ENCODE results near the gene CPNE7. TPM values are rescaled to one million over a fixed set of nuclear protein-coding genes. Genes with fewer than 3 reads are reported as not detected.
A peak's percentile ranks its signal among the peaks of the same experiment; 100 is the strongest.

CPNE7 gene
- total RNA-seq, 1 donor from 2014 or later = 21.1 TPM

- TF ChIP-seq, protein P1, sequence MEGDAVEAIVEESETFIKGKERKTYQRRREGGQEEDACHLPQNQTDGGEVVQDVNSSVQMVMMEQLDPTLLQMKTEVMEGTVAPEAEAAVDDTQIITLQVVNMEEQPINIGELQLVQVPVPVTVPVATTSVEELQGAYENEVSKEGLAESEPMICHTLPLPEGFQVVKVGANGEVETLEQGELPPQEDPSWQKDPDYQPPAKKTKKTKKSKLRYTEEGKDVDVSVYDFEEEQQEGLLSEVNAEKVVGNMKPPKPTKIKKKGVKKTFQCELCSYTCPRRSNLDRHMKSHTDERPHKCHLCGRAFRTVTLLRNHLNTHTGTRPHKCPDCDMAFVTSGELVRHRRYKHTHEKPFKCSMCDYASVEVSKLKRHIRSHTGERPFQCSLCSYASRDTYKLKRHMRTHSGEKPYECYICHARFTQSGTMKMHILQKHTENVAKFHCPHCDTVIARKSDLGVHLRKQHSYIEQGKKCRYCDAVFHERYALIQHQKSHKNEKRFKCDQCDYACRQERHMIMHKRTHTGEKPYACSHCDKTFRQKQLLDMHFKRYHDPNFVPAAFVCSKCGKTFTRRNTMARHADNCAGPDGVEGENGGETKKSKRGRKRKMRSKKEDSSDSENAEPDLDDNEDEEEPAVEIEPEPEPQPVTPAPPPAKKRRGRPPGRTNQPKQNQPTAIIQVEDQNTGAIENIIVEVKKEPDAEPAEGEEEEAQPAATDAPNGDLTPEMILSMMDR (IDR thresholded peaks at IDR 0.05) = no peak
- TF ChIP-seq EZH2 (IDR thresholded peaks at IDR 0.05) (no peak), EZH2phosphoT487 (IDR thresholded peaks at IDR 0.05) (no peak)
- Histone ChIP-seq H3K4me3 (no peak overlapping the region), H4K20me1 (ENCODE audit: low read depth) (peaks cover 4% of the 10 kb centered on the region), H3K36me3 (no peaks in the 10 kb centered on the region), H3K9ac (no peak overlapping the region), H3K4me2 (no peak overlapping the region), H3K9me3 (ENCODE audit: low read depth) (no peaks in the 10 kb centered on the region), H2AFZ (replicated peaks) (no peak overlapping the region), H3F3A (ENCODE audit: low read depth) (peaks cover 13% of the 10 kb centered on the region), H3K4me1 (peaks cover 4% of the 10 kb centered on the region), H3K27ac (no peak overlapping the region), H3K79me2 (ENCODE audit: low read depth) (no peaks in the 10 kb centered on the region), H3K27me3 (peaks cover 6% of the 10 kb centered on the region)
- peaks cover 2% of the 10 kb centered on the region for H3K27me3 Mint-ChIP-seq (ENCODE audit: insufficient read depth, low read depth)
- H3K36me3 Mint-ChIP-seq = no peaks in the 10 kb centered on the region
- peaks cover 28% of the 10 kb centered on the region for H3K4me1 Mint-ChIP-seq
- no peak overlapping the region for H3K27ac Mint-ChIP-seq
- no peak for DNase-seq (ENCODE audit: low spot score)
- H3K4me3 Mint-ChIP-seq = no peak overlapping the region
- no peaks in the 10 kb centered on the region for H3K9me3 Mint-ChIP-seq
Measured at GRCh38 chr16:89599902-89600301, 24.3 kb downstream of the CPNE7 start.

DNA sequence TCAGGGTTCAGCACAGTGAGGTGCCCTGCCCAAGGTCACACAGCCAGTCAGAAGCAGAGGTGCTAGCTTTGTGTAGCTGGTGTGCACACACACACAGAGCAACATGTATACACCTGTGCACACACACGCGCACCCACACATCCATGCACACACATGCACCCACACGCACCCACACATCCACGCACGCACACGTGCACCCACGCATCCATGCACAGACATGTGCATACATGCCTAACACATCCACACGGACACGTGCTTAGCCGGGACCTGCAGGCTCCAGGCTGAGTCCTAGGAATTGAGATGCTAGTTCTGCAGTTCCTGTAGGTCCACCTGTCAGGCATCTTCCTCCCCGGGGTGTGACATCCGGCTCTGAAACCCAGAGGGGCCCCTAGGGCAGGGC is 24.9 kb downstream of the CPNE7 start:
- H3K9me3 Mint-ChIP-seq = no peaks in the 10 kb centered on the region
- no peak overlapping the region for H2AFZ ChIP-seq (replicated peaks)
- H4K20me1 ChIP-seq (ENCODE audit: low read depth) = peaks cover 4% of the 10 kb centered on the region
- H3K27me3 Mint-ChIP-seq (ENCODE audit: insufficient read depth, low read depth) = peaks cover 2% of the 10 kb centered on the region
- H3K4me1 Mint-ChIP-seq = peaks cover 28% of the 10 kb centered on the region
- no peaks in the 10 kb centered on the region for H3K36me3 ChIP-seq
- peaks cover 13% of the 10 kb centered on the region for H3F3A ChIP-seq (ENCODE audit: low read depth)
- H3K4me3 ChIP-seq = no peak overlapping the region
- H3K36me3 Mint-ChIP-seq = no peaks in the 10 kb centered on the region
- H3K4me1 ChIP-seq = peaks cover 4% of the 10 kb centered on the region
- H3K79me2 ChIP-seq (ENCODE audit: low read depth) = no peaks in the 10 kb centered on the region
- H3K9ac ChIP-seq = no peak overlapping the region
- H3K27ac Mint-ChIP-seq = no peak overlapping the region
- H3K4me2 ChIP-seq = no peak overlapping the region
- H3K9me3 ChIP-seq (ENCODE audit: low read depth) = no peaks in the 10 kb centered on the region
- peaks cover 6% of the 10 kb centered on the region for H3K27me3 ChIP-seq
- no peak for DNase-seq (ENCODE audit: low spot score)
- TF ChIP-seq, protein P1 (IDR thresholded peaks at IDR 0.05) = no peak
- TF ChIP-seq EZH2 (IDR thresholded peaks at IDR 0.05) (no peak), EZH2phosphoT487 (IDR thresholded peaks at IDR 0.05) (no peak)
- H3K4me3 Mint-ChIP-seq = peak overlapping the region; percentile 38
- H3K27ac ChIP-seq = no peak overlapping the region

GRCh38 chr16:89600956-89601355 is 25.4 kb downstream of the CPNE7 start:
- H3K4me1 ChIP-seq = peaks cover 4% of the 10 kb centered on the region
- H3K27me3 Mint-ChIP-seq (ENCODE audit: insufficient read depth, low read depth) = peaks cover 2% of the 10 kb centered on the region
- peaks cover 4% of the 10 kb centered on the region for H4K20me1 ChIP-seq (ENCODE audit: low read depth)
- TF ChIP-seq EZH2 (IDR thresholded peaks at IDR 0.05) = no peak
- TF ChIP-seq EZH2phosphoT487 (IDR thresholded peaks at IDR 0.05) = no peak
- TF ChIP-seq, protein P1 (IDR thresholded peaks at IDR 0.05) = no peak
- no peaks in the 10 kb centered on the region for H3K36me3 Mint-ChIP-seq
- no peaks in the 10 kb centered on the region for H3K79me2 ChIP-seq (ENCODE audit: low read depth)
- H3K4me1 Mint-ChIP-seq = peaks cover 28% of the 10 kb centered on the region
- H3K4me3 Mint-ChIP-seq = no peak overlapping the region
- no peak overlapping the region for H3K27ac Mint-ChIP-seq
- H3K9me3 ChIP-seq (ENCODE audit: low read depth) = no peaks in the 10 kb centered on the region
- no peak for DNase-seq (ENCODE audit: low spot score)
- no peak overlapping the region for H3K4me3 ChIP-seq
- no peak overlapping the region for H3K4me2 ChIP-seq
- H3K36me3 ChIP-seq = no peaks in the 10 kb centered on the region
- H3K27me3 ChIP-seq = peaks cover 6% of the 10 kb centered on the region
- H3K27ac ChIP-seq = no peak overlapping the region
- H3F3A ChIP-seq (ENCODE audit: low read depth) = peaks cover 13% of the 10 kb centered on the region
- no peak overlapping the region for H2AFZ ChIP-seq (replicated peaks)
- H3K9ac ChIP-seq = no peak overlapping the region
- no peaks in the 10 kb centered on the region for H3K9me3 Mint-ChIP-seq
